Left ventricle myocardium inferior (tissue), 1 donor: ENCODE data around the gene EPHA6. TPM values are rescaled to one million over a fixed set of nuclear protein-coding genes. Genes with fewer than 3 reads are reported as not detected.

ENCODE experiments used
- DNase-seq: peaks from one replicate; pipeline ENCODE4 v3.0.0-alpha.2; 2020
- H3K27ac ChIP-seq: fragments of 200-600 bp; replicated peaks from 2 replicates; pipeline ENCODE4 v1.8.0; 2021
- H3K27me3 ChIP-seq: fragments of 200-600 bp; 2 replicates; pipeline ENCODE4 v1.8.0; 2021; ENCODE audit warnings: low read depth
- H3K36me3 ChIP-seq: fragments of 200-600 bp; 2 replicates; pipeline ENCODE4 v1.8.0; 2021
- H3K4me1 ChIP-seq: fragments of 200-600 bp; 2 replicates; pipeline ENCODE4 v1.8.0; 2021
- H3K4me3 ChIP-seq: fragments of 200-600 bp; 2 replicates; pipeline ENCODE4 v1.8.0; 2021; ENCODE audit warnings: mild to moderate bottlenecking, moderate library complexity
- H3K9me3 ChIP-seq: fragments of 200-600 bp; replicated peaks from 2 replicates; pipeline ENCODE4 v1.8.0; 2021
- intact Hi-C: fragments of 100-400 bp; cut with micrococcal nuclease; formaldehyde crosslinking; loops from one replicate; pipeline ENCODE4 v1.11.0; 2022
- total RNA-seq: library from RNA; stranded (reverse); fragmentation: NEBNext Ultra II Directional; extraction: Animal tissue kit (Norgen Biotek cat#: 25700); gene quantifications from one replicate; pipeline ENCODE4 v1.2.1, GENCODE V29; 2021
- TF ChIP-seq, protein P1 (sequence below): fragments of 200-600 bp; IDR thresholded peaks from 2 replicates; pipeline ENCODE4 v1.8.0; 2021; ENCODE audit warnings: antibody characterized with exemption, mild to moderate bottlenecking, borderline replicate concordance
- donor health status: DM: no; HTN: yes; CAD: no; lungs with severe emphysema.

EPHA6 gene
- total RNA-seq, 1 donor from 2014 or later: 0.19 TPM

DNA sequence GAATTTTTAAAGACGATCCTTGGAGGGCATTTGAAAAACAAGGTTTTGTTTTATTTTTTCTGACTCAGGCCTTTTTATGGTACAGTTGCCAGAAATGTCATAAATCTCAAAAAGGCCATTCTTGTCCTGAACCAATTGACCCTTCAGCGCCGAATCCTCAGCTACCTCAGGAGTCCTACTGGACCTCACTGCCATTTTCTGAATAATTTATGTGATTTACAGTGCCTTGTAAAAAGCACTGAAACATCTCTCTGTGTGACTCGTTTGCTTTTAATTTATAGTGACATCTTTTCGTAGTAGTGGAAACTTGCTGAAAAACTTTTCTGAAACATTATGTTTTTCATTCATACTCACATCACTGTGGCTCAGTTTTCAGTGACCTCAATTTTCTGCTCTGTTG lies 878.0 kb downstream of the EPHA6 start:
- Histone ChIP-seq H3K27me3 (no peaks in the 10 kb centered on the region), H3K36me3 (no peaks in the 10 kb centered on the region), H3K27ac (no peak overlapping the region), H3K9me3 (no peaks in the 10 kb centered on the region), H3K4me1 (no peaks in the 10 kb centered on the region), H3K4me3 (no peak overlapping the region)
- intact Hi-C loops: no loop called here
- DNase-seq: no peak
- TF ChIP-seq, protein P1, sequence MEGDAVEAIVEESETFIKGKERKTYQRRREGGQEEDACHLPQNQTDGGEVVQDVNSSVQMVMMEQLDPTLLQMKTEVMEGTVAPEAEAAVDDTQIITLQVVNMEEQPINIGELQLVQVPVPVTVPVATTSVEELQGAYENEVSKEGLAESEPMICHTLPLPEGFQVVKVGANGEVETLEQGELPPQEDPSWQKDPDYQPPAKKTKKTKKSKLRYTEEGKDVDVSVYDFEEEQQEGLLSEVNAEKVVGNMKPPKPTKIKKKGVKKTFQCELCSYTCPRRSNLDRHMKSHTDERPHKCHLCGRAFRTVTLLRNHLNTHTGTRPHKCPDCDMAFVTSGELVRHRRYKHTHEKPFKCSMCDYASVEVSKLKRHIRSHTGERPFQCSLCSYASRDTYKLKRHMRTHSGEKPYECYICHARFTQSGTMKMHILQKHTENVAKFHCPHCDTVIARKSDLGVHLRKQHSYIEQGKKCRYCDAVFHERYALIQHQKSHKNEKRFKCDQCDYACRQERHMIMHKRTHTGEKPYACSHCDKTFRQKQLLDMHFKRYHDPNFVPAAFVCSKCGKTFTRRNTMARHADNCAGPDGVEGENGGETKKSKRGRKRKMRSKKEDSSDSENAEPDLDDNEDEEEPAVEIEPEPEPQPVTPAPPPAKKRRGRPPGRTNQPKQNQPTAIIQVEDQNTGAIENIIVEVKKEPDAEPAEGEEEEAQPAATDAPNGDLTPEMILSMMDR: no peak

DNA sequence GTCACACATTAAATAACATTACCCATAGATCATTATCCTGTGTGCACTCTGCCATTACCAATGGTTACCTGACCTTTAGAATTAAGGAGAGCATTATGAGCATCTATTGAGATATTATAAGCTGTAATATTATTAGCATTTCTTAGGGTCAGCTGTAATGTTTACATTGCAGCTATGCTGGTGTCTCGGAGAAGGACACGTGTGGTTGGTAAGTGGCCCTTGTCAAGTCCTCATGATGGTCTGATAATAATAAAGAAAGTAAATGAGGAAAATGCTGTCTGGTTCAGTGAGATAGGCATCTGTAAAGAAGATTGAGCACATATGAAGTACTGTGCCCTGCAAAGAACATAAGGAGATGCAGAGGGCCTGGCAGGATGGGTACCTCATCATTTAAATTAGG lies 878.4 kb downstream of the EPHA6 start:
- H3K4me3 ChIP-seq: no peak overlapping the region
- H3K4me1 ChIP-seq: no peaks in the 10 kb centered on the region
- no peaks in the 10 kb centered on the region for H3K36me3 ChIP-seq
- no peaks in the 10 kb centered on the region for H3K9me3 ChIP-seq
- no peak overlapping the region for H3K27ac ChIP-seq
- H3K27me3 ChIP-seq: no peaks in the 10 kb centered on the region
- no peak for DNase-seq
- TF ChIP-seq, protein P1: no peak
- intact Hi-C loops: no loop called here

DNA sequence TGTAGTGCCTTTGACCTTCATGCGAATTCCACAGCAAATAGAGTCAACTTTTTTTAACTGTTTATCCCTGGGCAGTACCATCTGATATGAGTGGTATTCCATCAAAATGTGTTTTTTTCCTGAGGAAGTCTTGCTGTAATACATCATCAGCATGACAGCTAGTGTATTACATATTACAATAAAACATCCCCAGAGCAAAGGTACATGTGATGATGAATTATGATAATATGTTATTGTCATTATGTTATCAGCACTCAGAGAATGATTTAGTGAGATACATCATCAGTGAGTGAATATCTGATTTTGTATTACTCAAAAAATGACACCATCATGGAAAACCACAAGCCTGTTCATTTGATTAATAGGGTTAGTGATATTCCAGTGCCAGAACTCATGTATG lies 880.5 kb downstream of the EPHA6 start:
- H3K27ac ChIP-seq: no peak overlapping the region
- intact Hi-C loops: no loop called here
- no peak for DNase-seq
- no peaks in the 10 kb centered on the region for H3K27me3 ChIP-seq
- H3K36me3 ChIP-seq: no peaks in the 10 kb centered on the region
- H3K4me3 ChIP-seq: no peak overlapping the region
- TF ChIP-seq, protein P1: no peak
- H3K9me3 ChIP-seq: no peaks in the 10 kb centered on the region
- no peaks in the 10 kb centered on the region for H3K4me1 ChIP-seq

DNA sequence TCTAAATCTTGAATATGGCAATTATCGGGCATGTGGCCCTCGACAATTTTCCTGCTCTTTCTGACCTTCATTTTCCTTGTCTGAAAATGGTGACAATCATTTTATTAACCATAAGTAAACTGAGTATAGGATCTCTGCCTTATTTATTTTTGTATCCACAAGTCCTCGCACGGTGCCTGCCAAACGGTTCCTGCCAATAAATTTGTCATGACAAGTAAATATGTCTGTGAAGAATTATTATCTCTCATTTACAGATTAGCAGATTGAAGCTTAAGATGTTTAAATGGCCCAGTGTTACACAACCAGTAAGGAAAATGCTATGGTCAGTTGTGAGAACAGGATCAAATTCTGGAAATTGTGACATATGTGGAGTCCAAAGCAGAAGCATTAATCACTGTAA lies 884.3 kb downstream of the EPHA6 start:
- no peak overlapping the region for H3K27ac ChIP-seq
- H3K4me3 ChIP-seq: no peak overlapping the region
- TF ChIP-seq, protein P1: no peak
- no peaks in the 10 kb centered on the region for H3K27me3 ChIP-seq
- no peak for DNase-seq
- H3K36me3 ChIP-seq: no peaks in the 10 kb centered on the region
- H3K4me1 ChIP-seq: no peaks in the 10 kb centered on the region
- H3K9me3 ChIP-seq: no peaks in the 10 kb centered on the region
- intact Hi-C loops: no loop called here

DNA sequence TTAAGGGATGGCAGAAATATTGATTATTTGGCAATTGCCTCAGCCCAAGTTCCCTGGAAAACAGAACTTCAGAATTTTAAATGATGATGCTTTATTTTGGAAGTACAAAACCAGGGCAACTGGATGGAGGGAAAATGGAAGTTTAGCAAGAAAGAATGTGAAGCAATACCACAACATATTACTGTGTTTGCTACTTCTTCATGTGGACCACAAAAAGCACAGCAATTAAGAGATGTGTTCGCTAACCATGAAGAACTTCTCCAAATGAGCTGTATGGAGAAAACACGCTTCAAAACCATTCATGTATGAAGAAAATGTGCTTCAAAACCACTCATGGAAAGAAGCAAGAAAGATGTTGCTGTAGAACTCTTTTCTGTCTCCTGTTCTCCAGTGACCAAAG lies 885.5 kb downstream of the EPHA6 start:
- intact Hi-C loops: no loop called here
- no peak for DNase-seq
- Histone ChIP-seq H3K4me3 (no peak overlapping the region), H3K27ac (no peak overlapping the region), H3K4me1 (no peaks in the 10 kb centered on the region), H3K36me3 (no peaks in the 10 kb centered on the region), H3K27me3 (no peaks in the 10 kb centered on the region), H3K9me3 (no peaks in the 10 kb centered on the region)
- TF ChIP-seq, protein P1: no peak

DNA sequence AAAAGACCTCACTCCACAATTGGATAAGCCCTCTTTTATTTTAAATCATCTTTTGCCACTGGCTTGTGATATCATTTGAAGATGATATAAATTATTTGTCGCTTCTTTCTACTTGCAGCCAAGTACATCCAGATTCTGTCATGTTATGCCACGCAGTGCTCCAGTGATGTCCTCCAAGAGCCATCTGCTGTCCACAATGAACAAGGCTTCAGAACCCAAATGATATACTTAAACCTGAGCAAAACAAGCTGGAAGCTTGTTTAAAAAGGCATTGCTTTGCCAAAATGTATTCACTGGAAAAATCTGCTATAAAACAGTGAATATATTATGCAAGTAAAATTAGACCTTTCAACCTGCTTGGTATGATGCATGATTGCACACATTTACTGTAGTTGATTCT lies 891.4 kb downstream of the EPHA6 start:
- TF ChIP-seq, protein P1: no peak
- H3K9me3 ChIP-seq: no peaks in the 10 kb centered on the region
- intact Hi-C loops: no loop called here
- no peak overlapping the region for H3K27ac ChIP-seq
- no peaks in the 10 kb centered on the region for H3K27me3 ChIP-seq
- H3K4me1 ChIP-seq: no peaks in the 10 kb centered on the region
- no peaks in the 10 kb centered on the region for H3K36me3 ChIP-seq
- DNase-seq: no peak
- H3K4me3 ChIP-seq: no peak overlapping the region
